ENCODE results near the gene ZNF225. TPM values are rescaled to one million over a fixed set of nuclear protein-coding genes. Genes with fewer than 3 reads are reported as not detected.
"Not testable (repeated sequence)": the region's sequence is repeated elsewhere in the genome, so short reads cannot be mapped to it uniquely, and the experiment has no call there.

Gene ZNF225
- total and polyA plus RNA-seq, 4 donors, result 0.88 to 4.5 (median 1.7) TPM

DNA sequence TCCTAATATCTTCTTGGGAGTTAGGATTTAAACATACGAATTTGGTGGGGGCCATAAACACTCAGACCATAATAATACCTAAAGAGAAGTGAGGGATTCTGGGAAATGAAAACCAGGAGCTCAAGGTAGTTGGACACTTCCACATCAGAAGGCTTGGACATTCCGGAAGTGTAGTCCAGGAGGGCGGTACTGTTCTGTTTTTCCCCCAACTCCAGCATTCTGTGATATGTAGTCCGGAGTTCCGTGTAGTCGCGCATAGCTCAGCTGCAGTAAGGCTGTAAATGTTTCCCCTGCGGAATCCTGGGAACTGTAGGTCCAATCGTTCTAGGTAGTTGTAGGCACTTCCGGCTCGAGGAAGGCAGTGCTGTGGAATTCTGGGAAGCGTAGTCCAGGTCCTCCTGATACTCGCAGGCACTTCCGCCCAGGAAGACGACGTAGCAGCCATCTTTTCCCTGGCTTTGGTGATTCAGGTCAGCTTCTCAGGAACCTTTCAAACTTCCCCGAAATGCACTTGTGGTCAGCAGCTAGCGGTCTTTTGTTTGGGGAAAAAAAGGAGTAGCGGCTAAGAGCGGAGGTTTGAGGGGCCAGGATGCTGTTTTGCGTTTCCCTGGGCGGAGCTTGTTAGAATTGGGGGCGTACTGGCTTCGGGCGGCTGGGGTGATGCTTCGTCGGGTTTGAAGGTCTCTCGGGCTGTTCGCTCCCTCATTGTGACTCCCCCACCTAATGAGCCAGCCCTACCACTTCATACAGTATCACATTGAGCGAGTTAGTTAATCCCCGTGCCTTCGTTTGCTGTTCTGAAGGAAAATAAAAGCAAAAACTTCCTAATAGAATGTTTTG is 51.7 kb downstream of the ZNF225 start, which contains the start of gene ZNF226:
Gene ZNF226 (plus strand): TSS at position 428 of the 840 bp plus-strand sequence. CDS start 4,981 bp downstream, outside the sequence.
- Histone ChIP-seq H3K27me3 (ENCODE audit: control insufficient read depth in 4 of 4, insufficient read depth in 4 of 4, low read length in 3 of 4) (no peaks in the 10 kb centered on the region), H3K4me3 (ENCODE audit: low read depth in 1 of 3, low read length in 3 of 3) (peak within 1 kb of the TSS; percentile 77 to 84 (median 82)), H3K9ac (ENCODE audit: low read depth in 1 of 2, low read length in 2 of 2) (peak within 1 kb of the TSS; percentile 34 to 64), H3K9me3 (ENCODE audit: control insufficient read depth in 4 of 4, low read length in 3 of 4) (peaks cover 20 to 55% (median 33%) of the 10 kb centered on the region in 4 donors), H3K4me1 (ENCODE audit: control insufficient read depth in 4 of 4, insufficient read depth in 4 of 4, low read length in 3 of 4) (peaks cover 0 to 16% (median 9%) of the 10 kb centered on the region in 4 donors), H3K36me3 (ENCODE audit: control insufficient read depth in 4 of 4, insufficient read depth in 3 of 4, low read depth in 1 of 4, low read length in 3 of 4) (peaks cover 10 to 31% (median 26%) of the 10 kb centered on the region in 4 donors), H3K27ac (ENCODE audit: low read depth in 1 of 2, low read length in 2 of 2) (peak within 1 kb of the TSS; percentile 20 to 52)
- TF ChIP-seq FOXA2 (IDR thresholded peaks at IDR 0.05) (peak; percentile 44), RAD21 (IDR thresholded peaks at IDR 0.05) (peak in 1 of 2 donors; percentile 54), YY1 (IDR thresholded peaks at IDR 0.05) (peak; percentile 99), NR2F2 (IDR thresholded peaks at IDR 0.05) (peak; percentile 57), JUND (IDR thresholded peaks at IDR 0.05) (peak; percentile 39 to 63), HNF4G (IDR thresholded peaks at IDR 0.05) (no peak), FOXA1 (IDR thresholded peaks at IDR 0.05) (no peak), RXRA (IDR thresholded peaks at IDR 0.05) (peak; percentile 64 to 68), GABPA (IDR thresholded peaks at IDR 0.05 in 1 of 2, conservative IDR thresholded peaks at IDR 0.05 in 1 of 2) (peak; percentile 94 to 99), TAF1 (conservative IDR thresholded peaks at IDR 0.05) (peak; percentile 93), HNF4A (conservative IDR thresholded peaks at IDR 0.05) (peak; percentile 59 to 73), EGR1 (IDR thresholded peaks at IDR 0.05; ENCODE audit: low read depth in 2 of 2) (peak; percentile 94 to 97), SP1 (IDR thresholded peaks at IDR 0.05) (peak; percentile 82)
- TF ChIP-seq, protein P1, sequence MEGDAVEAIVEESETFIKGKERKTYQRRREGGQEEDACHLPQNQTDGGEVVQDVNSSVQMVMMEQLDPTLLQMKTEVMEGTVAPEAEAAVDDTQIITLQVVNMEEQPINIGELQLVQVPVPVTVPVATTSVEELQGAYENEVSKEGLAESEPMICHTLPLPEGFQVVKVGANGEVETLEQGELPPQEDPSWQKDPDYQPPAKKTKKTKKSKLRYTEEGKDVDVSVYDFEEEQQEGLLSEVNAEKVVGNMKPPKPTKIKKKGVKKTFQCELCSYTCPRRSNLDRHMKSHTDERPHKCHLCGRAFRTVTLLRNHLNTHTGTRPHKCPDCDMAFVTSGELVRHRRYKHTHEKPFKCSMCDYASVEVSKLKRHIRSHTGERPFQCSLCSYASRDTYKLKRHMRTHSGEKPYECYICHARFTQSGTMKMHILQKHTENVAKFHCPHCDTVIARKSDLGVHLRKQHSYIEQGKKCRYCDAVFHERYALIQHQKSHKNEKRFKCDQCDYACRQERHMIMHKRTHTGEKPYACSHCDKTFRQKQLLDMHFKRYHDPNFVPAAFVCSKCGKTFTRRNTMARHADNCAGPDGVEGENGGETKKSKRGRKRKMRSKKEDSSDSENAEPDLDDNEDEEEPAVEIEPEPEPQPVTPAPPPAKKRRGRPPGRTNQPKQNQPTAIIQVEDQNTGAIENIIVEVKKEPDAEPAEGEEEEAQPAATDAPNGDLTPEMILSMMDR (IDR thresholded peaks at IDR 0.05; ENCODE audit: low read depth, low read length, missing input control), result no peak
- TF ChIP-seq, protein P2, sequence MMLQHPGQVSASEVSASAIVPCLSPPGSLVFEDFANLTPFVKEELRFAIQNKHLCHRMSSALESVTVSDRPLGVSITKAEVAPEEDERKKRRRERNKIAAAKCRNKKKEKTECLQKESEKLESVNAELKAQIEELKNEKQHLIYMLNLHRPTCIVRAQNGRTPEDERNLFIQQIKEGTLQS (IDR thresholded peaks at IDR 0.05), result no peak
- TF ChIP-seq, protein P3, sequence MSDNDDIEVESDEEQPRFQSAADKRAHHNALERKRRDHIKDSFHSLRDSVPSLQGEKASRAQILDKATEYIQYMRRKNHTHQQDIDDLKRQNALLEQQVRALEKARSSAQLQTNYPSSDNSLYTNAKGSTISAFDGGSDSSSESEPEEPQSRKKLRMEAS (IDR thresholded peaks at IDR 0.05), result peak; percentile 99
- TF ChIP-seq, protein P4, sequence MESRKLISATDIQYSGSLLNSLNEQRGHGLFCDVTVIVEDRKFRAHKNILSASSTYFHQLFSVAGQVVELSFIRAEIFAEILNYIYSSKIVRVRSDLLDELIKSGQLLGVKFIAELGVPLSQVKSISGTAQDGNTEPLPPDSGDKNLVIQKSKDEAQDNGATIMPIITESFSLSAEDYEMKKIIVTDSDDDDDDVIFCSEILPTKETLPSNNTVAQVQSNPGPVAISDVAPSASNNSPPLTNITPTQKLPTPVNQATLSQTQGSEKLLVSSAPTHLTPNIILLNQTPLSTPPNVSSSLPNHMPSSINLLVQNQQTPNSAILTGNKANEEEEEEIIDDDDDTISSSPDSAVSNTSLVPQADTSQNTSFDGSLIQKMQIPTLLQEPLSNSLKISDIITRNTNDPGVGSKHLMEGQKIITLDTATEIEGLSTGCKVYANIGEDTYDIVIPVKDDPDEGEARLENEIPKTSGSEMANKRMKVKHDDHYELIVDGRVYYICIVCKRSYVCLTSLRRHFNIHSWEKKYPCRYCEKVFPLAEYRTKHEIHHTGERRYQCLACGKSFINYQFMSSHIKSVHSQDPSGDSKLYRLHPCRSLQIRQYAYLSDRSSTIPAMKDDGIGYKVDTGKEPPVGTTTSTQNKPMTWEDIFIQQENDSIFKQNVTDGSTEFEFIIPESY (IDR thresholded peaks at IDR 0.05), result peak; percentile 97
- TF ChIP-seq, protein P5, sequence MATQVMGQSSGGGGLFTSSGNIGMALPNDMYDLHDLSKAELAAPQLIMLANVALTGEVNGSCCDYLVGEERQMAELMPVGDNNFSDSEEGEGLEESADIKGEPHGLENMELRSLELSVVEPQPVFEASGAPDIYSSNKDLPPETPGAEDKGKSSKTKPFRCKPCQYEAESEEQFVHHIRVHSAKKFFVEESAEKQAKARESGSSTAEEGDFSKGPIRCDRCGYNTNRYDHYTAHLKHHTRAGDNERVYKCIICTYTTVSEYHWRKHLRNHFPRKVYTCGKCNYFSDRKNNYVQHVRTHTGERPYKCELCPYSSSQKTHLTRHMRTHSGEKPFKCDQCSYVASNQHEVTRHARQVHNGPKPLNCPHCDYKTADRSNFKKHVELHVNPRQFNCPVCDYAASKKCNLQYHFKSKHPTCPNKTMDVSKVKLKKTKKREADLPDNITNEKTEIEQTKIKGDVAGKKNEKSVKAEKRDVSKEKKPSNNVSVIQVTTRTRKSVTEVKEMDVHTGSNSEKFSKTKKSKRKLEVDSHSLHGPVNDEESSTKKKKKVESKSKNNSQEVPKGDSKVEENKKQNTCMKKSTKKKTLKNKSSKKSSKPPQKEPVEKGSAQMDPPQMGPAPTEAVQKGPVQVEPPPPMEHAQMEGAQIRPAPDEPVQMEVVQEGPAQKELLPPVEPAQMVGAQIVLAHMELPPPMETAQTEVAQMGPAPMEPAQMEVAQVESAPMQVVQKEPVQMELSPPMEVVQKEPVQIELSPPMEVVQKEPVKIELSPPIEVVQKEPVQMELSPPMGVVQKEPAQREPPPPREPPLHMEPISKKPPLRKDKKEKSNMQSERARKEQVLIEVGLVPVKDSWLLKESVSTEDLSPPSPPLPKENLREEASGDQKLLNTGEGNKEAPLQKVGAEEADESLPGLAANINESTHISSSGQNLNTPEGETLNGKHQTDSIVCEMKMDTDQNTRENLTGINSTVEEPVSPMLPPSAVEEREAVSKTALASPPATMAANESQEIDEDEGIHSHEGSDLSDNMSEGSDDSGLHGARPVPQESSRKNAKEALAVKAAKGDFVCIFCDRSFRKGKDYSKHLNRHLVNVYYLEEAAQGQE (IDR thresholded peaks at IDR 0.05), result peak; percentile 90
- under 1% methylated on average over 32 of the region's 32 CpGs for WGBS
- peak; percentile 77 for DNase-seq (ENCODE audit: low spot score)

DNA sequence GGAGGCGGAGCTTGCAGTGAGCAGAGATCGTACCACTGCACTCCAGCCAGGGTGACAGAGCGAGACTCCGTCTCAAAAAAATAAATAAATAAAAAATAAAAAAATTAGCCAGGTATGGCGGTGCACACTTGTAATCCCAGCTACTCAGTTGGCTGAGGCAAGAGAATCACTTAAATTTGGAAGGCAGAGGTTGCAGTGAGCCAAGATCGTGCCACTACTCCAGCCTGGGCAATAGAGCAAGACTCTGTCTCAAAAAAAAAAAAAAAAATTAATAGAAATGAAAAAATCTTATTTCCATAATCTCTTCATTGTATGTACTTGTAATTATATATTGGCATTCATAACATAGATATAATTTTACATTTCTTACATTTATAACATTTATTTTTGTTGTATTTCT is 57.5 kb downstream of the ZNF225 start:
- H3K9ac ChIP-seq (ENCODE audit: low read depth in 1 of 2, low read length in 2 of 2); H3K4me3 ChIP-seq (ENCODE audit: low read depth in 1 of 3, low read length in 3 of 3); H3K27me3 ChIP-seq (ENCODE audit: control insufficient read depth in 4 of 4, insufficient read depth in 4 of 4, low read length in 3 of 4); H3K27ac ChIP-seq (ENCODE audit: low read depth in 1 of 2, low read length in 2 of 2); DNase-seq (ENCODE audit: low spot score); H3K4me1 ChIP-seq (ENCODE audit: control insufficient read depth in 4 of 4, insufficient read depth in 4 of 4, low read length in 3 of 4): not testable (repeated sequence)
- Histone ChIP-seq H3K36me3 (ENCODE audit: control insufficient read depth in 4 of 4, insufficient read depth in 3 of 4, low read depth in 1 of 4, low read length in 3 of 4) (peaks cover 31 to 81% (median 78%) of the 10 kb centered on the region in 4 donors), H3K9me3 (ENCODE audit: control insufficient read depth in 4 of 4, low read length in 3 of 4) (peaks cover 30 to 77% (median 55%) of the 10 kb centered on the region in 4 donors)
- 98% methylated on average over 6 of the region's 6 CpGs for WGBS

Measured in liver (tissue), 9 donors.